ENCODE measurements around the gene PRELID2. TPM values are rescaled to one million over a fixed set of nuclear protein-coding genes. Genes with fewer than 3 reads are reported as not detected.

Gene PRELID2
- total RNA-seq, 1 donor from 2014 or later = 9.2 TPM

DNA sequence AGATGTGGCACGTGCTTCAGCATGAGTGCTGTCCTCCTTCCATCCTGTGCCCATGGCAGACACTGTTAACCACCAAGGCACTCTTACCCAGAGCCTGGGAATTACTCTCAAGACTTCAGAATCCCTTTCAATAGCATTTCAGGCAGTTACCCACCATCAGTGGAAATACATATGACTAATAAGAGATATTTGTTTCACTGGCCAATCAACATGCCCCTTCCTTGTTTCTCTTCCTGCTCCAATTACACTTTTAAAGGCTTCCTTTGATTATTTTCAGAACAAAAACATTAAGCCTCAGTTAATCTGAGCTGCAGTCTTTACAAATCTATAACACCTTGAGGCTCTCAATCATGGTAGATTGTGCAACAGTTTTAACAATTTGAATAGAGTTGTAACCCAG, 70.8 kb downstream of the PRELID2 start:
- DNase-seq (ENCODE audit: low read depth) = no peak
- no peaks in the 10 kb centered on the region for H3K4me1 ChIP-seq (ENCODE audit: insufficient read depth, low read length)
- Mint-ChIP-seq H3K36me3 (ENCODE audit: low read depth, unreplicated experiment) (peaks cover 6% of the 10 kb centered on the region), H3K27ac (ENCODE audit: unreplicated experiment) (no peak overlapping the region), H3K4me3 (ENCODE audit: unreplicated experiment) (no peak overlapping the region), H3K4me1 (ENCODE audit: low read depth, unreplicated experiment) (no peaks in the 10 kb centered on the region), H3K9me3 (ENCODE audit: unreplicated experiment) (peaks cover 6% of the 10 kb centered on the region), H3K27me3 (ENCODE audit: low read depth, unreplicated experiment) (no peaks in the 10 kb centered on the region)
- H3K4me2 ChIP-seq (ENCODE audit: low read length) = no peak overlapping the region
- H2AFZ ChIP-seq (ENCODE audit: low read depth, low read length) = no peak overlapping the region
- H3K4me3 ChIP-seq (ENCODE audit: insufficient read depth, low read depth, low read length) = no peak overlapping the region
- H3K27ac ChIP-seq (ENCODE audit: low read depth, low read length) = no peak overlapping the region
- no peaks in the 10 kb centered on the region for H3K79me2 ChIP-seq (ENCODE audit: insufficient read depth, low read length)
- no peak for FAIRE-seq
- no peak overlapping the region for H3K9ac ChIP-seq (ENCODE audit: low read length)
- no peaks in the 10 kb centered on the region for H3K36me3 ChIP-seq (ENCODE audit: insufficient read depth, low read length)
- no peaks in the 10 kb centered on the region for H4K20me1 ChIP-seq (ENCODE audit: insufficient read depth, low read length)
- no peaks in the 10 kb centered on the region for H3K27me3 ChIP-seq (ENCODE audit: insufficient read depth, low read length)
- no peak for TF ChIP-seq EZH2 (IDR thresholded peaks at IDR 0.05; ENCODE audit: insufficient read depth, low read length)
- TF ChIP-seq, protein P1, sequence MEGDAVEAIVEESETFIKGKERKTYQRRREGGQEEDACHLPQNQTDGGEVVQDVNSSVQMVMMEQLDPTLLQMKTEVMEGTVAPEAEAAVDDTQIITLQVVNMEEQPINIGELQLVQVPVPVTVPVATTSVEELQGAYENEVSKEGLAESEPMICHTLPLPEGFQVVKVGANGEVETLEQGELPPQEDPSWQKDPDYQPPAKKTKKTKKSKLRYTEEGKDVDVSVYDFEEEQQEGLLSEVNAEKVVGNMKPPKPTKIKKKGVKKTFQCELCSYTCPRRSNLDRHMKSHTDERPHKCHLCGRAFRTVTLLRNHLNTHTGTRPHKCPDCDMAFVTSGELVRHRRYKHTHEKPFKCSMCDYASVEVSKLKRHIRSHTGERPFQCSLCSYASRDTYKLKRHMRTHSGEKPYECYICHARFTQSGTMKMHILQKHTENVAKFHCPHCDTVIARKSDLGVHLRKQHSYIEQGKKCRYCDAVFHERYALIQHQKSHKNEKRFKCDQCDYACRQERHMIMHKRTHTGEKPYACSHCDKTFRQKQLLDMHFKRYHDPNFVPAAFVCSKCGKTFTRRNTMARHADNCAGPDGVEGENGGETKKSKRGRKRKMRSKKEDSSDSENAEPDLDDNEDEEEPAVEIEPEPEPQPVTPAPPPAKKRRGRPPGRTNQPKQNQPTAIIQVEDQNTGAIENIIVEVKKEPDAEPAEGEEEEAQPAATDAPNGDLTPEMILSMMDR (IDR thresholded peaks at IDR 0.05; ENCODE audit: insufficient read depth, low read depth, low read length) = no peak
- no peaks in the 10 kb centered on the region for H3K9me3 ChIP-seq (ENCODE audit: insufficient read depth, low read depth, low read length)

DNA sequence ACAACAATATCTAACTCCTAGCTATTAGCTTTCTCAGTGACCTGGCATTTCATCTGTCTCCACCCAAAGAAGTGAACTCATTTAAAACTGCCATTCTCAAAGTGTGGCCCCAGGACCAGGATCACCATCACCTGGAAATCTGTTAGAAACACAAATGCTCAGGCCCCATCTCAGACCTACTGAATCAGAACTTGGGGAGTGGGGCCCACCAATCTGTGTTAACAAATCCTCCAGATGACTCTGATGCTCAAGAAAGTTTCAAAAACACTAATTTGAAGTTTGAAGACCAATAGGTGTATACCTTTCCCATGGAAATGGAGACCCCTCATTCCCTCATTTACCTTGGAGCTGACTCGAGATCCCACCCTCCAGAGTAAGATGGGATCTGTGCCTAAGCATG, 72.3 kb downstream of the PRELID2 start:
- Histone ChIP-seq H3K79me2 (ENCODE audit: insufficient read depth, low read length) (no peaks in the 10 kb centered on the region), H3K9ac (ENCODE audit: low read length) (no peak overlapping the region), H4K20me1 (ENCODE audit: insufficient read depth, low read length) (no peaks in the 10 kb centered on the region), H3K4me2 (ENCODE audit: low read length) (no peak overlapping the region), H3K4me1 (ENCODE audit: insufficient read depth, low read length) (no peaks in the 10 kb centered on the region), H3K27me3 (ENCODE audit: insufficient read depth, low read length) (no peaks in the 10 kb centered on the region), H3K36me3 (ENCODE audit: insufficient read depth, low read length) (no peaks in the 10 kb centered on the region), H3K27ac (ENCODE audit: low read depth, low read length) (no peak overlapping the region), H3K4me3 (ENCODE audit: insufficient read depth, low read depth, low read length) (no peak overlapping the region), H3K9me3 (ENCODE audit: insufficient read depth, low read depth, low read length) (no peaks in the 10 kb centered on the region), H2AFZ (ENCODE audit: low read depth, low read length) (no peak overlapping the region)
- Mint-ChIP-seq H3K9me3 (ENCODE audit: unreplicated experiment) (peaks cover 5% of the 10 kb centered on the region), H3K36me3 (ENCODE audit: low read depth, unreplicated experiment) (peaks cover 6% of the 10 kb centered on the region), H3K27me3 (ENCODE audit: low read depth, unreplicated experiment) (no peaks in the 10 kb centered on the region), H3K4me3 (ENCODE audit: unreplicated experiment) (no peak overlapping the region), H3K4me1 (ENCODE audit: low read depth, unreplicated experiment) (no peaks in the 10 kb centered on the region), H3K27ac (ENCODE audit: unreplicated experiment) (no peak overlapping the region)
- TF ChIP-seq, protein P1 (IDR thresholded peaks at IDR 0.05; ENCODE audit: insufficient read depth, low read depth, low read length) = no peak
- TF ChIP-seq EZH2 (IDR thresholded peaks at IDR 0.05; ENCODE audit: insufficient read depth, low read length) = no peak
- FAIRE-seq (no peak), DNase-seq (ENCODE audit: low read depth) (no peak)

DNA sequence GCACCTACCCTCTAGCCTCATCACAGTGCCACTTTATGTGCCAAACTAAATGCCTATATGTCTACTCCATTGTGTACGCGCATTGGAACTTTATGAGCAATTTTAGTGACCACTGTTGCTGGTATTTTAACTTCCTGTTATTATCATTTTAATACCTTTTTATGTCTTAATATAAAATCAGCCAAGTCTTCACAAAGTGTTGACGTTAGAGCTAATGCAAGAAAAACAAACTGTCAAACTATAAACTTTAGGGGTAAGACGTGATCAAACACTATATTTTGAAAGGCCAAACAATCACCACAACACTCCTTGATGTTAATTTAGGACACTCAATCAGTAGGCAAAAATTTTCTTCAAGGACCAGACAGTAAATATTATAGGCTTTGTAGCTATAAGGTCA, 73.9 kb downstream of the PRELID2 start:
- no peak overlapping the region for H3K4me2 ChIP-seq (ENCODE audit: low read length)
- H3K4me3 ChIP-seq (ENCODE audit: insufficient read depth, low read depth, low read length) = no peak overlapping the region
- H3K27ac ChIP-seq (ENCODE audit: low read depth, low read length) = no peak overlapping the region
- peaks cover 6% of the 10 kb centered on the region for H3K36me3 Mint-ChIP-seq (ENCODE audit: low read depth, unreplicated experiment)
- no peaks in the 10 kb centered on the region for H3K27me3 ChIP-seq (ENCODE audit: insufficient read depth, low read length)
- H3K36me3 ChIP-seq (ENCODE audit: insufficient read depth, low read length) = no peaks in the 10 kb centered on the region
- H3K4me1 Mint-ChIP-seq (ENCODE audit: low read depth, unreplicated experiment) = no peaks in the 10 kb centered on the region
- no peaks in the 10 kb centered on the region for H3K9me3 ChIP-seq (ENCODE audit: insufficient read depth, low read depth, low read length)
- DNase-seq (ENCODE audit: low read depth) (no peak), FAIRE-seq (no peak)
- TF ChIP-seq, protein P1 (IDR thresholded peaks at IDR 0.05; ENCODE audit: insufficient read depth, low read depth, low read length) = no peak
- TF ChIP-seq EZH2 (IDR thresholded peaks at IDR 0.05; ENCODE audit: insufficient read depth, low read length) = no peak
- no peaks in the 10 kb centered on the region for H3K9me3 Mint-ChIP-seq (ENCODE audit: unreplicated experiment)
- no peak overlapping the region for H2AFZ ChIP-seq (ENCODE audit: low read depth, low read length)
- H4K20me1 ChIP-seq (ENCODE audit: insufficient read depth, low read length) = no peaks in the 10 kb centered on the region
- no peaks in the 10 kb centered on the region for H3K79me2 ChIP-seq (ENCODE audit: insufficient read depth, low read length)
- no peak overlapping the region for H3K27ac Mint-ChIP-seq (ENCODE audit: unreplicated experiment)
- H3K9ac ChIP-seq (ENCODE audit: low read length) = no peak overlapping the region
- H3K4me3 Mint-ChIP-seq (ENCODE audit: unreplicated experiment) = no peak overlapping the region
- no peaks in the 10 kb centered on the region for H3K27me3 Mint-ChIP-seq (ENCODE audit: low read depth, unreplicated experiment)
- no peaks in the 10 kb centered on the region for H3K4me1 ChIP-seq (ENCODE audit: insufficient read depth, low read length)

Data from astrocyte (in vitro differentiated cells and primary cell).